NCI-H1417 treated with DMSO at 0.1 percent for 48 hours (cell line): ENCODE results near the gene KAZALD1.

ENCODE experiments used
- DNase-seq: peaks from one replicate; lab custom pipeline; 2025; lab: John Stamatoyannopoulos, UW

The KAZALD1 gene, protein sequence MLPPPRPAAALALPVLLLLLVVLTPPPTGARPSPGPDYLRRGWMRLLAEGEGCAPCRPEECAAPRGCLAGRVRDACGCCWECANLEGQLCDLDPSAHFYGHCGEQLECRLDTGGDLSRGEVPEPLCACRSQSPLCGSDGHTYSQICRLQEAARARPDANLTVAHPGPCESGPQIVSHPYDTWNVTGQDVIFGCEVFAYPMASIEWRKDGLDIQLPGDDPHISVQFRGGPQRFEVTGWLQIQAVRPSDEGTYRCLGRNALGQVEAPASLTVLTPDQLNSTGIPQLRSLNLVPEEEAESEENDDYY

DNA sequence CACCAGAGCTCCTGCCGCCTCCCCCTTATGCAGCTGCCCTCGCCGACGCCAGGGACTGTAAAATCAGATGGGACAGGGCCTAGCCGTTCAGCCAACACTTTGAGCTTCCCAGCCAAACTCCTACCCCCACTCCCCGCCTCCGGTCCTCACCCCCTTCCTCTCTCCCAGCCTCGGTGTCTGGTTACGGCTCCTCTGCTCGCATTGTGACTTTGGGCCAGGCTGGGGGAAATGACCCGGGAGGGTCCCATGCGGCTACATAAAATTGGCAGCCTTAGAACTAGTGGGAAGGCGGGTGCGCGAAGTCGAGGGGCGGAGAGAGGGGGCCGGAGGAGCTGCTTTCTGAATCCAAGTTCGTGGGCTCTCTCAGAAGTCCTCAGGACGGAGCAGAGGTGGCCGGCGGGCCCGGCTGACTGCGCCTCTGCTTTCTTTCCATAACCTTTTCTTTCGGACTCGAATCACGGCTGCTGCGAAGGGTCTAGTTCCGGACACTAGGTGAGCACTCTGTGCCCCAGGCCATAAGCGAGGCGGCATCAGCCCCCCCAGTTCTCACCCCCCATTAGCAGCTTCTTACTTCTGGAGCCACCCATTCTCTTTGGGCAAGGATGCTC is at the start of gene KAZALD1:
Gene KAZALD1, plus strand, starts transcription at position 366 of the 608 bp plus-strand sequence. CDS start 604 bp downstream, outside the sequence.
- DNase-seq = no peak

DNA sequence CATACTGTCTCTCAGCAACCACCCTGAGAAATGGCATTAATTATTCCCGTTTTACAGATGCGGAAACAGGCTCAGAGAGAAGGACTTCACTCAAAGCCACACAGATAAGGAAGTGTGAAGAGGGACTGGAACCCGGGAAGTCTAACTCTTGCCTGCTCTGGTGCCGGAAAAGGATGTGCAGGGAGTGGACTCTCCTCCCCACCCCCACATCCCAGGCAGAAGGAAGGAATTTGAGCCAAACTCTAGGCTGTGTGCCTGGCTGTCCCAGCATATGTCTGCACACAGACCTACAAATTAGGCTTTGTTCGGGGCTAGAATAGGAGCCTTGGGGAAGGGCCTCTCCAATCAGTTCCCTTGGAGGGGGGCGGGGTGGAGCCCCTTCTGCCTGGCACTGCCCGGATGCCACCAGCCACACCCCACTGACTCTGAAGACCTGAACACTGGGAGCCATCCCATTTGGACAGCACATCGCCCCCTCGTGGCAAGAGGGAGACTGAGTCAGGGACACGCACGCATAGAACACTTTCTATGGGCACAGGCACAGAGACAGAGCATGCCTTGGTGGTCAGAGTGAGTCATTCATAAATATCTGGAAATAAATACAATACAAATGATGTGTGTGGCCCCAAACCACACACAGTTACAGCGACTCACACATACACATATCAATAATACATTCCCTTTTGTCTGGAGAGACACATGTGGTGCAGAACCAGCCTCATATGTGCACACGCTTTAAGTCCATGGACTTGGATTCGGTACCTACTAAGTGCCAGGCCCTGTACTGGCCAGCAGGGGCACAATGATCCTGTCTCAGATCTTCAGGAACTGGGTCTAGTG is 49.0 kb upstream of the KAZALD1 start:
- no peak for DNase-seq

DNA sequence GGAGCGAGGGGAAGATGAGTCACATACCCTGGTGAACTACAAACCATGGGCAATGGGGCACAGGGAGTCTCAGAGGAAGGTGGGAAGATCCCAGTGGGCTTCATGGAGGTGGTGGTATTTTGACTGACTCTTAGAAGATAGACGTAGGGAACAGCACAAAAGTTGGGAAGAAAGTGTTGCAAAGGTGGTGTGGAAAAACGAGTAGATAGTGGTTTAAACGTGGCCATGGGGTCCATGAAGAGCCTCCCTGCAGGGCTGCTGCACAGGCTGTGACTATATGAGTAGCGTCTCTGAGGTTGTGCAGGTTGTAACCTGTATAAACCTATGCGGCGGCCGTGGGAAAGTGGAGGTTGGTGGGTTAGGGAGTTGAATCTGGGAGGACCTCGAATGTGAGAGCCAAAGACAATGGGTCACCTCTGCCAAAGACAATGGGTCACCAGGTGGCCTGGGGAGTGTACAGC is 48.4 kb upstream of the KAZALD1 start:
- no peak for DNase-seq

DNA sequence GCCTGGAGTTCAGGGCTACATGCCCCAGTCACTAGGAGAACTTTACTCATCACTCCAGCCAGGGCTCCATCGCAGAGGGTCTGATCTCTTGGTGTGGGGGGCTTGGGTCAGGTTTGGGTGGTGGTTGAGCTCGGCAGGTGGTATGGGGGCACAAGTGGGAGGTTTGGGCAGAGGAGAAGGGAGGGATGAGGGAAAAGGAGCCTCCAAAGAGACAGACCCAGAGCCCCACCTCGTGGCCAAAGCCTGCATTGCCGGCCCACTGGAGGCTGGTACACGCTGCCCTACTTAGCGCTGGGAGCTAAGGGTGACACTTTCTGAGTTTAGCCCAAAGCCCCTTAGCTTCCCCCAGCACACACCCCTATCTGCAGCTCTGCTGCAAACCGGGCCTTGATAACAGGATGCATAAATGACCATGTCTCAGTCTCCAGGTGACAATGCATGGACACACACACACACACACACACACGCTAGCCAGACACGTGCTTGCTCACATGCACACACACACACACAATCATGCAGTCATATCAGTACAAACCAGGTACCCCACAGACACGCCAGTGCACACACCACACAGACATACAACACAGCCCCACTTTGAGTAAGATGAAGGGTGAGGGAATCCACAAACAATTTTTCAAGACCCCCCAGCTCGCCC is 47.4 kb upstream of the KAZALD1 start:
- no peak for DNase-seq

DNA sequence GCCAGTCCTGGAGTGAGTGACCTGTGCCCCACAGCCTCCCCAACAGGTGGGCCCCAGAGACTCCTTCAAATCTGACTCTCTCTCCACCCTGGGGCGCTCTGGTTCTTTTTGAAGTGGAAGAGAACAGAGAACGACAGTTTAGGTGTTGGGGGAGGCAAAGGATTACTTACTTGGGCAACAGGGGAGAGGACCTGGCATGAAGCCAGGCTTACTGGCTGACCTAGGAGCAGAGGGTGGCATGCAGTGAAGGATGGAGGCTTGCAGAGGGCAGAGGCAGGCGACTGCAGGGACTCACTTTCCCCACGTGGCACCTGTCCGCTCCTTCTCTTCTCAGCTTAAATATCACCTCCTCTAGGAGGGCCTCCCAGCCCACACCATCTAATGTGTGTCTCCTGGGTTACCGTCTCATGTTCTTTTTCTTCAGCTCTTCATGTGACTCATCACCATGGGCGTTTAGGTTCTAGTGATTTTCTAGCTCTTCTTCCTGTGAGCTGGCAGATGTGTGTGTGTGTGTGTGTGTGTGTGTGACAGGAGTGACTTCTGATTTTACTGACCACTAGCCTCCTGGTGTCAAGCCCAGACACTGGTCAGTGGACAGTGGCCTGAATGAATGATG is 46.7 kb upstream of the KAZALD1 start:
- DNase-seq = no peak

DNA sequence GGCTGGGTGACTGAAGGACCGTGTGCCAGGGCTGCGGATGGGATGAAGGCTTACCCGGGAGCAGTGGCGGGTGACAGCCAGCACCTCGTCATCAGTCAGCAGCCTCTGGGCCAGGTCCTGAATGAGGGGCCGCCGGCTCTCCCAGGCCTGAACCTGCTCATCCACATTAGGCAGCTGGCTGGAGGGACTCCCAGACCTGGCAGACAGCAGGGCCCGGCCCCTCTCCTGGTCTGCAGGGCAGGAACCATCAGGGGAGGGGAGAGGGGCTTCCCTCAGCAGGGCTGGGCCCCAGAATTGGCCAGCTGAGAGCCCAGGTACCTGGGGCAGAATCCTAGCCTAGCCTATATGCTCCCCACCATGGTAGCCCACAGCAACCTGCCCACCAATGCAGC is 46.2 kb upstream of the KAZALD1 start:
- no peak for DNase-seq

DNA sequence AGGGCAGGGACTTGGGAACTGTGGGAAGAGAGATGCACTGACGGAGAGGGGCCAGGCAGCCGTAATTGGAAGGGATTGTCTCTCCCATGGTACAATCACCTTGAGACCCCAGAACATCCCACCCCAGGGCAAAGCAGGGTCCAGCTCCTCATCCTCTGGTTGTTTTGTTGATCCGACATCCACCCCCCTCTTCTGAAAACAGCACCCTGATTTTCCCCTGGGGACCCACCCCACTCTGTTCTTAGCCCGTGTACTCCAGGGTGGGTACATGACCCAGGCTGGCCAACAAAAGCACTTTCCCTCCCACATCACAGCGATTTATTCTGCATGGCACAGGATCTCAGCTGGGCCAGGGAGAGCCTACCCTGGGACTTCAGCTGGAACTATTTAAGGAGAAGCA is 45.0 kb upstream of the KAZALD1 start:
- DNase-seq = no peak

DNA sequence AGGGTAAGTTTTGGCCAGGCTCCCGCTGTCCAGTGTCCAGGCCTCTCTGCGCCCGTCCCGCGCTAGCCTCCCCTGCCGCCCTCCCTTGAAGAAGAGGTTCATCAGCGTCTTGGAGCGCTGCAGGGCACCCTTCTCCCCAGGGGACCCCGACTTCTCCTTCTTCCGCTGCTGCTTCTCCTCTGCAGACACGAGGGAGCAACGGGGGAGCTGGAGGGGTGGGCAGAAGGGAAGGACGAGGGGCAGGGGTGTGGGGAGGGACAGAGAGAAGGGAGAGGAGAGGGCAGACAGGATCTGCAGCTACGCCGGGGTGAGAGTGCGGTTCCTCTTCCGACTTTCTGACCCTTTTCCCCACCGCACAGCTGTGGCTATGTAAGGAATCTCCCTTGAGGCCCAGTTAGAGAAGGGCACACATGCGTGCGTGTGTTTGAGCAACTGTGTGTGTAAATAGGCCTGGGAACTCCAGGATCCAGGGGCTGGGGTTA is 43.6 kb upstream of the KAZALD1 start:
- no peak for DNase-seq

DNA sequence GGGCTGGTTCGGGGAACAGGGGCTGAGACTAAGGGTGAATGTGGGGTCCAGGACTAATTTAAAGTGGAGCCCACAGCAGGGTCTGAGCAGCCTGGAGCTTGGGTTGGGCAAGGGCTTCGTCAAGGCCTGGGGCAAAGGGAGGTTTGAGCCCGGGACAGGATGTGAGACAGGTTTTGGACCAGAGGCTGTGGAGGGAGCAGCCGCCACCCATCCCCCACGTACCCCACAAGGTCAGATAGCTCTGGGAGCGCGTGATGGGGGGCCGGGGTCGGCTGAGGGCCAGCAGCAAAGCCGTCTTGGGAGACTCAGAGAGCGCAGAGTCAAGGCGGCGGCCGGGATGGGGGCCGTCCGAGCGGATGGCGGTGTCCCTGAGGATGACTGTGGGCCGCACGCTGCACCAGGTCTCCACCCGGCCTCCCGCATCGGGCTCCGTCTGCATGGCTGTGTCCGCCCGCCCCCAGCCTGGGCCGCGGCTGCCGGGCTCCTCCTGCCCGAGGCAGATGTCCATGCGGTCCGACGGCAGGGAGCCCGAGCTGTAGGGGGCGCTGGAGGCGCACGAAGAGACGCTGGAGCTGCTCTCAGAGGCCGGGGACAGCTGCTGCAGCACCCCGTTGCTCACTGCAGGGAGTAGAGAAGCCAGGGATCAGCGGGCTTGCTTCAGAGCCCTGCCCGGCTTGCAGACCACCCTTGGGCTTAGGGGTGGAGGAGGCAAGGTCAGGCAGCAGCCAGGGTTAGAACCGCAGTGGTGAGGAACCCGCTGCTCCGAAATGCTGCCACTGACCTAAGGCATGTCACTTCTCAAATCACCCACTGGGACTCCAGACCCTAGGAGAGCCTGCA is 43.0 kb upstream of the KAZALD1 start:
- DNase-seq = no peak

DNA sequence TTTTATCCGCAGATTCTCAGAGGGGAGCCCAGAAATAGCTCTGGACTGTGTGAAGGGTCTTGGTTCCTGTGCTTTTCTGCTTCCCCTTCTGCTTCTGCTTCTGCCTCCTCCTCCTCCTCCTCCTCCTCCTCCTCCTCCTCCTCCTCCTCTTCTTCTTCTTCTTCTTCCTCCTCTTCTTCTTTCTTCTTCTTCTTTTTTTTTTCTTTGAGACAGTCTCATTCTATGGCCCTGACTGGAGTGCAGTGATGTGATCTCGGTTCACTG is 42.4 kb upstream of the KAZALD1 start:
- no peak for DNase-seq

DNA sequence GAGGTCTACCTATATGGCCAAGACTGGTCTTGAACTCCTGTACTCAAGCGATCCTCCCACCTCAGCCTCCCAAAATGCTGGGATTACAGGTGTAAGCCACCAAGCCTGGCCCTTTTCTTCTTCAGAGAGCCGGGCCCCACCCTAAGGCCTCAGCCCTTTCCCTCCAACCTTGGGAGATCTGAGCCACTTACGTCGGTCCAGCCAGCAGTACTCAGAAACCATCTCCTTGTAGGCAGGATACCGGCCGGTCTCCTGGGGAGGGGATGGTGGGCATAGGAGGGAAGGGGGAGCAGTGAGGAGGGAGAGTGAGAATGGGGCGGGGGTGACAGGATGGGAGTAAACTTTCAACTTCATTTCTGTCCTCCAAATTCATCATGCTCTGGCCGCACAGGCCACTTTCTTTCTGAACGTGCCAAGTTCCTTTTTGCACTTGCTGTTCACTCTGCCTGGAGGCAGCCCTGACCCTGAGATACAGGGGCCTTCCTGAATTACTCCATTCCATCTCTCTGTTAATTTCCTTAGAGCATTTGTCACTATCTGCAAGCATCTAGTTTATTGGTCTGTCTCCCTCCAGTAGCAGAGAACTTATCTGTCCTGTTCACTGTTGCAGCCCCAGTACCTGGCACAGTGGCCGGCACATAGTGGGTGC is 41.2 kb upstream of the KAZALD1 start:
- no peak for DNase-seq

DNA sequence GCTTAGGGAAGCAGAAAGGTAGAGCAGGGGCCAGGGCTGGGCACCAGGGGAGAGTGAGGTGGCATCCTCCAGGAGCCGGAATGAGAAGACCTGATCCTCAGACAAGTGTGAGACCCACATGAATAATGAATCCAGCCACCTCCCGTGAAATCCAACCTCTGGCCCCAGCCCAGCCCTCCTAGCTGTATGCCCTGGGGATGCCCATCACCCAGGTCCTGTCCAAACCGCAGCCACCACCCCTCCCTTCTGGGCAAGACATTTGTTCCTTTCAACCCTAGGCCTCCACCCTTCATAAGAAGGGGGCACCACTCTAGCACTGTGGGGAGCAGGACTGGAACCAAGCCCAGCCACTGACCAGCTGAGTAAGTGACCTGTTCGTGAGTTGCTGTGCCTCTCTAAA is 40.5 kb upstream of the KAZALD1 start:
- no peak for DNase-seq

DNA sequence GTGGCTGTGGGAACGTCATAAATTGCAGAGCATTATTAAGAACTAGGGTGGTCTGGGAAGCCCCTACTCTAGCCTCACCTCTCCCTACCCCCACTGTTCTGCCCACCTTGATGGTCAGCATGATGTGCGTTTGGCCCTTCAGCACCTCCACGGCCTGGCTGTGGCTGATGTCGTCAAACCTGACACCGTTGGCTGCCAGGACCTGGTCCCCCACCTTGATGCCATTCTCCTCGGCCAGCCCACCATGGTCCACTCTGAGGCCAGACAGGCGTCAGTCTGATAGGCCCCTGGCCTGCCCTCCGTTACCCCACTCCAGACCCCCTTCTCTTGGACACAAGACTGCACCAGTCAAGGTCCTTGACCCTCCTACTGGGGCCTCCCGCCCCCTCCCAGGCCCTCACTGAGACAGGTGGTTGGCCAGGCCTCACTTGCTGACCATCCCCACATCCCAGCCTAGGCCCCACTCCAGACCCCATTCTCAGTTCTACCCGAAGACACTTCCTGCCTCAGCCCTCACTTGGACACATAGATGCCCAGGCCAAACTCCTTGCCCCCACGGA is 40.0 kb upstream of the KAZALD1 start:
- no peak for DNase-seq

DNA sequence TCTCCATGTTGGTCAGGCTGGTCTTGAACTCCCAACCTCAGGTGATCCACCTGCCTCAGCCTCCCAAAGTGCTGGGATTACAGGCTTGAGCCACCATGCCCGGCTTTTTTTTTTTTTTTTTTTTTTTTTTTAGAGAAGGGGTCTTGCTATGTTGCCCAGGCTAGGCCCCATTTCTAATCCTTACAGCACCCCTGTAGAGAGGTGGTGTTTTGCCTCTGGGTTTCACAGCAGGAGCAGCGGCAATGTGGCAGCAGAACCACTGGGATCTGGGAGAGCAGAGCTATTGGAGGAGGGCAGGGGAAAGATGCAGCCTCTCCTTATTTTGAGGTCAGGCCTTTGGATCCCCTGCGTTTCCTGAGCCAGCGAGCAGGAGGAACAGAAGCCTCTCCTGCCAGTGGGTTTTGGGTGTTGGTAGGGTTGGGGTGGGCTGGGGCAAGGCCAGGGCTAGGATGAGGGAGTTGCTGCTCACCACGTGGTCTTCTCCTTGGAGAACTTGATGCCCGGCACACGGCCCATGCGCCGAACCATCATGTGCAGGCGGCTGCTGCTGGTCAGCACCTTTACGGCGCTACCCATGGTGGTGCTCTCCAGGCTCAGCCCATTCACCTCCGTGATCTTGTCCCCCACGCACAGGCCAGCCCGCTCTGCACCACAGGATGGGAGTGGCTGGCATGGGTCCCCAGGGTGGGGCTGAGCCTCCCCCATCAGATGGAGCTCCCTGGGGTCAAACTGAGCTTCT is 38.7 kb upstream of the KAZALD1 start:
- DNase-seq = no peak

DNA sequence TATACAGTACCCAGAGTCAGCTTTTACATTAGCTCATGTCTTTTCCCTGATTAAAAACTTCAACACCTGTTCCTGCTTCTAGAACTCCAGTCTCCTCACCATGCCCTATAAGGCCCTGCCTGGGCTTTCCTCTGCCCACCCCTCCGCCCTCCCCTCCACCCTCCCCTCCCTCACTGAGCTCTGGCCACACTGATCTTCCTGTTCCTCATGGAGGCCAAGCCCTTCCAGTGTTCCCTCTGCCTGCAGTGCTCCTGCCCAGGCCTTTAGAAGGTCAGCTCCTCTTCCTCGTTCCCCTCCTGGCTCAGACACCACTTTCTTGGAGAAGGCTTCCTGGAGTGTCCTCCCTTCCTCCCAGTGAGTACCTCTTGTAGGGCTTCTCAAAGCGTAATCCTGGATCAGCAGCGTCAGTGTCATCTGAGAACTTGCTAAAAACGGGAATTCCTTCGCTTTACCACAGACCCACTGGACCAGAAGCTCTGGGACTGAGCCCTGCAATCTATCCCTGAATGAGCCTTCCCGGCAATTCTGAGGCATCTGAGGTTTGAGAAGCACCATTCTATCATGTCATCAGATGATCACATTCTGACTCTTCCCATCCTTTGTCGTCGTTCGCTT is 34.6 kb upstream of the KAZALD1 start:
- no peak for DNase-seq

DNA sequence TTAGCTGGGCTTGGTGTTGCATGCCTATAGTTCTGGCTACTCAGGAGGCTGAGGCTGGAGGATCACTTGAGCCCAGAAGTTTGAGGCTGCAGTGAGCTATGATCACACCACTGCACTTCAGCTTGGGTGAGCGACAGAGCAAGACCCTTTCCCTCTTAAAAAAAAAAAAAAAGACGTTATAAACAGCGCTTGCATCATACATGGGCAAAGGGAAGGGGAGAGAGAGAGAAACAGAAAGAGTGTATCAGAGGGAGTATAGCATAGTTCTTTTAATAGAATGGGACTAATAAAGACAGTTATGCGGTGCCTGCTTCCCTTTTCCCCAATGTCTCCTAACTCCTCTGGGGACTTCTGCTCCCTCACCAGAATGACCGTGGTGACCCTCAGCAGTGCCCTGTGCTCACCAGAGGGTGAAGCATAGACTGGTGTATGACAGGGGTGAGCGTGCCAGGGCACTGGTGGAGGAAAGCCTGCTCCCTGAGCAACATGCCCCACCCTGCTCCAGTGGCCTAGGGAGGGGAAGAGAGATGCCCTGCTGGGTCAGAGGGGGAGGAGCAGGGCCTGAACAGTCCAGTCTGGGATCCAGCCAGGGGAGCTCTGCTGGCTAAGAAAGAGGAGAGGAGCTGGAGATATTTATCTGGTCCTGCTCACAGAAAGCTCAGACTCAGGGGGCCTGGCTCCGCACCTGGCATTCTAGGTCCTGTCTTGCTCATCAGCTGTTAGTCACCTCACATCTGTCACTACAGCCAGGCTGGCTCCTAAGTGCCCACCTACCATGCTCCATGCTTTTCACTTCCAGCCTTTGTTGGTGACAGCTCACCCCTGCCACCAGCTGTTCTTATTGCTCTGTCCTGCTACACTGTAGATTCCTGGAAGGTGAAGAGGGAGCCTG is 33.1 kb upstream of the KAZALD1 start:
- DNase-seq = no peak

DNA sequence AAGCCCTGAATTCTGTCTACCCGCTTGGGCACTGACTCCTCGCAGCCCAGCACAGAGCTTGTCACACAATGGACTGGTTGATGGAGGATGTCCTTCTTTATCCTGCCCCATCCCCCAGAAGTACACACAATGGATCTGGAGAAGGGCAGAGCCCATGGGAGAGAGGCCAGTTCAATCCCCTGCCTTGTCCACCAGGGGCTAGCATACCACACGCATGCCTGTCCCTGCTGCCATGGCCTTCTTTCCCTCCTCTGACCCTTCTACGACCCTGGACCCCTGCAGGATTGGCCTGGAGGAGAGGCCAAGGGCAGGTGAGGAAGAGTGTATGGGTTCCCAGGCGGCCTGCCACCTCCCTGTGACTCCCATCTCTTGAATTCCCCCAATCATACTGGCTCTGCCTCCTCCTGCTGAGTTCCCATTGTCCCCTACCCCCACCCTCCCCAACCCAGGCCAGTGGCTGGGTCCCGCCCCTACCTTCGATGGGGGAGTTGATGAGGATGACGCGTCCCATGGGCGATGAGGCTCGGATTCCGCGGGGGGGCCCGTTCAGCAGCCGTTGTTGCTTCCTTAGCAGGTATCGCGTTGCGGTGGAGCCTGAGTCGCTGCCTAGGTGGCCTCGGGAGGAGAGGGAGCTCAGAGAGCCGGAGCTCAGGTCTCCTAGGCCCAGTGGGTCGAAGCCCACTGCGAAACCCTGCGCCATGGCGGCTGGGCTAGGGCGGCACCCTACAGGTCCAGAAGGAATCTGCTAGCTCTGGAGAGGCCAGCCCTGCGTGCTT is 32.1 kb upstream of the KAZALD1 start:
- DNase-seq = no peak
